Thyroid gland (tissue), 4 donors: Measurements from ENCODE around the gene POLR2L.

Experiments used
- CTCF ChIP-seq, 6 experiments: fragments of 200-600 bp in 3 of 6; fragments of 450-650 bp in 3 of 6; sonication (generic) in 3 of 6; IDR thresholded peaks; one replicate each; pipeline ENCODE4 v1.5.1; 2016 to 2019; ENCODE audit warnings: antibody characterized with exemption in 6 of 6, mild to moderate bottlenecking in 2 of 6, inconsistent platforms in 1 of 6, moderate library complexity in 1 of 6
- POLR2A ChIP-seq, 2 donors: fragments of 450-650 bp; IDR thresholded peaks; one replicate each; pipeline ENCODE4 v1.6.1; 2017; ENCODE audit warnings: antibody characterized with exemption in 2 of 2, mild to moderate bottlenecking in 2 of 2, moderate library complexity in 1 of 2

- TF ChIP-seq CTCF (IDR thresholded peaks at IDR 0.05) (no peak), POLR2A (IDR thresholded peaks at IDR 0.05) (no peak)
Observed at GRCh38 chr11:791658-792534, 50.4 kb downstream of the POLR2L start.
